A673 (cell line): ENCODE results near the gene M1AP. TPM values are rescaled to one million over a fixed set of nuclear protein-coding genes. Genes with fewer than 3 reads are reported as not detected.

Source experiments
- BruUV-seq: library from RNA; stranded (reverse); fragments of 400-500 nt; replicated peaks from 2 replicates; lab custom pipeline; 2021; lab: Mats Ljungman, UMichigan
- CTCF ChIA-PET: fragments of 300-600 bp; sonication (Branson Sonifier 250); formaldehyde crosslinking; loops from one replicate; lab custom pipeline; 2022; ENCODE audit warnings: antibody characterized with exemption; lab: Charles Lee
- POLR2A ChIA-PET: fragments of 300-600 bp; sonication (Branson Sonifier 250); formaldehyde crosslinking; loops from one replicate; lab custom pipeline; 2022; ENCODE audit warnings: antibody characterized with exemption; ENCODE audit not compliant: low non-redundant PET; lab: Charles Lee
- DNase-seq: peaks from one replicate; pipeline ENCODE4 v3.0.0-alpha.2; 2015; ENCODE audit warnings: low spot score
- H3K27ac ChIP-seq: fragments of 200-600 bp; sonication (generic); 2 replicates; pipeline ENCODE4 v1.5.1; 2016; ENCODE audit warnings: mixed run types, low read depth, mild to moderate bottlenecking, mixed read lengths, antibody characterized with exemption, low read length; ENCODE audit not compliant: poor library complexity, severe bottlenecking
- H3K27me3 ChIP-seq: fragments of 200-600 bp; sonication (generic); replicated peaks from 2 replicates; pipeline ENCODE4 v1.6.1; 2017; ENCODE audit warnings: mixed run types, low read depth, mild to moderate bottlenecking, mixed read lengths, antibody characterized with exemption, low read length; ENCODE audit not compliant: insufficient read depth, poor library complexity
- H3K36me3 ChIP-seq: fragments of 200-600 bp; sonication (generic); 2 replicates; pipeline ENCODE4 v1.6.1; 2016; ENCODE audit warnings: mixed run types, mild to moderate bottlenecking, mixed read lengths, antibody characterized with exemption, low read length; ENCODE audit not compliant: insufficient read depth, poor library complexity, severe bottlenecking
- H3K4me1 ChIP-seq: fragments of 200-600 bp; sonication (generic); 2 replicates; pipeline ENCODE4 v1.6.1; 2017; ENCODE audit warnings: mixed run types, mild to moderate bottlenecking, mixed read lengths, antibody characterized with exemption, low read length; ENCODE audit not compliant: insufficient read depth, poor library complexity, severe bottlenecking
- H3K4me3 ChIP-seq: fragments of 200-600 bp; sonication (generic); 2 replicates; pipeline ENCODE4 v1.5.1; 2016; ENCODE audit warnings: low read depth, mixed run types, mild to moderate bottlenecking, mixed read lengths, low read length; ENCODE audit not compliant: poor library complexity, severe bottlenecking
- H3K9me3 ChIP-seq: fragments of 200-600 bp; sonication (generic); 2 replicates; pipeline ENCODE4 v1.6.1; 2016; ENCODE audit warnings: mixed run types, low read depth, mild to moderate bottlenecking, mixed read lengths, antibody characterized with exemption, low read length; ENCODE audit not compliant: poor library complexity, severe bottlenecking
- CTCF ChIP-seq: fragments of 300-800, 200-600 bp; sonication (generic); conservative IDR thresholded peaks from 2 replicates; pipeline ENCODE4 v1.5.1; 2017; ENCODE audit warnings: low read depth, mild to moderate bottlenecking, antibody characterized with exemption, low read length, moderate library complexity, mixed read lengths
- EZH2 ChIP-seq: fragments of 200-600 bp; sonication (generic); IDR thresholded peaks from 2 replicates; pipeline ENCODE4 v1.6.1; 2017; ENCODE audit warnings: borderline replicate concordance, low read depth, mild to moderate bottlenecking, mixed read lengths, antibody characterized with exemption, low read length; ENCODE audit not compliant: poor library complexity, severe bottlenecking
- intact Hi-C: fragments of 100-400 bp; cut with micrococcal nuclease; formaldehyde crosslinking; loops from one replicate; pipeline ENCODE4 v1.10.0; 2022; ENCODE audit not compliant: unreplicated experiment
- total RNA-seq: library from RNA; stranded (reverse); gene quantifications from 2 replicates; pipeline ENCODE4 v1.2.3, GENCODE V29; 2021

Gene M1AP
- total RNA-seq, 1 experiment from 2014 or later = not detected

GRCh38 chr2:74566754-74567085 lies 81.4 kb downstream of the M1AP start:
- H3K27ac ChIP-seq = no peak overlapping the region
- no TSS peak for BruUV-seq
- no peaks in the 10 kb centered on the region for H3K4me1 ChIP-seq
- no peaks in the 10 kb centered on the region for H3K27me3 ChIP-seq
- H3K9me3 ChIP-seq = no peaks in the 10 kb centered on the region
- ChIA-PET CTCF (interaction anchor here (0.5 kb wide), 1 partner anchor 193 kb away, joined by 3 read pairs; no protein-coding TSS in a partner anchor), POLR2A (no interaction called here)
- intact Hi-C loops = no loop called here
- peak; percentile 85 for DNase-seq
- no peaks in the 10 kb centered on the region for H3K36me3 ChIP-seq
- no peak for TF ChIP-seq CTCF
- TF ChIP-seq EZH2 = no peak
- no peak overlapping the region for H3K4me3 ChIP-seq

- no peaks in the 10 kb centered on the region for H3K4me1 ChIP-seq
- H3K27ac ChIP-seq = no peak overlapping the region
- no peaks in the 10 kb centered on the region for H3K27me3 ChIP-seq
- intact Hi-C loops = no loop called here
- TF ChIP-seq CTCF = no peak
- no peak for TF ChIP-seq EZH2
- no peaks in the 10 kb centered on the region for H3K36me3 ChIP-seq
- no peak overlapping the region for H3K4me3 ChIP-seq
- BruUV-seq = no TSS peak
- POLR2A ChIA-PET = no interaction called here
- H3K9me3 ChIP-seq = no peaks in the 10 kb centered on the region
- no peak for DNase-seq
- CTCF ChIA-PET = interaction anchor here (0.5 kb wide), 1 partner anchor 193 kb away, joined by 3 read pairs; no protein-coding TSS in a partner anchor
These were observed 81.9 kb downstream of the M1AP start for GRCh38 chr2:74566076-74566753.

DNA sequence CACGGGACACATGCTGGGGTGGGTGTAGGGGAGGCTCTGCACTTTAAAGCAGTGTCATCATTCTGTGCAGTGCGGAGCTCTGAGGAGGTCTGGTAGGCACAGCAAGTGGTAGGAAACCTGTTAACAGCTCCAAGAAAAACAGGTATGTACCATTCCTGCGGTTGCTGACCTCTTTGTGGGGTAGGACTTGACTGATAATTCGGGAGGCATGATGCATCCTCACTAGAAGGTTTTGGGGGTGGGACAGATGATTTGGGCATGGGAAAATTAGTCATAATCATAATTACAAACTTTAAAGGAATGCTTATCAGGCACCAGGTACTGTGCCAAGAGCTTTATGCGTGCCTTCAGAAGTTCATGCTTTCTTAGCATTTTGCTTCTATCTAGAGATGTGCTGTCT lies 83.9 kb downstream of the M1AP start:
- Histone ChIP-seq H3K36me3 (no peaks in the 10 kb centered on the region), H3K4me1 (no peaks in the 10 kb centered on the region), H3K9me3 (no peaks in the 10 kb centered on the region), H3K4me3 (no peak overlapping the region), H3K27me3 (no peaks in the 10 kb centered on the region), H3K27ac (no peak overlapping the region)
- CTCF ChIA-PET = no interaction called here
- no peak for DNase-seq
- no TSS peak for BruUV-seq
- intact Hi-C loops = no loop called here
- POLR2A ChIA-PET = no interaction called here
- TF ChIP-seq EZH2 (no peak), CTCF (no peak)
